WTC11 (cell line): ENCODE measurements around the gene PKN3. TPM values are rescaled to one million over a fixed set of nuclear protein-coding genes. Genes with fewer than 3 reads are reported as not detected.

ENCODE experiments used
- ATAC-seq: fragments of 200-7000 bp; cut with Tn5 transposase; 2 replicates; pipeline ENCODE4 v1.10.0; 2021; ENCODE audit warnings: mild to moderate bottlenecking, moderate library complexity
- CTCF ChIA-PET: fragments of 300-600 bp; sonication (Branson Sonifier 250); formaldehyde crosslinking; loops from one replicate; lab custom pipeline; 2021; ENCODE audit warnings: antibody characterized with exemption; lab: Charles Lee
- POLR2A ChIA-PET: fragments of 350-600 bp; sonication (Branson Sonifier 250); formaldehyde crosslinking; loops from one replicate; lab custom pipeline; 2021; ENCODE audit warnings: antibody characterized with exemption; lab: Charles Lee
- DNase-seq: peaks from one replicate; pipeline ENCODE4 v3.0.0; 2021; ENCODE audit warnings: low spot score
- H3K27ac Mint-ChIP-seq: 2 replicates; pipeline ENCODE4 v1.8.0; 2021; ENCODE audit warnings: mixed read lengths
- H3K27me3 Mint-ChIP-seq: 2 replicates; pipeline ENCODE4 v1.8.0; 2021; ENCODE audit warnings: low read depth, mild to moderate bottlenecking, moderate library complexity, mixed read lengths
- H3K36me3 Mint-ChIP-seq: 2 replicates; pipeline ENCODE4 v1.8.0; 2021; ENCODE audit warnings: mixed read lengths
- H3K4me1 Mint-ChIP-seq: 2 replicates; pipeline ENCODE4 v1.8.0; 2022; ENCODE audit warnings: mixed read lengths
- H3K4me3 Mint-ChIP-seq: 2 replicates; pipeline ENCODE4 v1.8.0; 2021; ENCODE audit warnings: mild to moderate bottlenecking, moderate library complexity, mixed read lengths
- H3K9me3 Mint-ChIP-seq: 2 replicates; pipeline ENCODE4 v1.8.0; 2021; ENCODE audit warnings: mixed read lengths
- EMX1 ChIP-seq: fragments of 250-450 bp; sonication (Bioruptor Pico); IDR thresholded peaks from 2 replicates; pipeline ENCODE4 v1.8.0; 2021; ENCODE audit warnings: mild to moderate bottlenecking
- ETV6 ChIP-seq: sonication (generic); formaldehyde crosslinking; IDR thresholded peaks from 2 replicates; pipeline ENCODE4 v1.8.1; 2022; ENCODE audit warnings: mild to moderate bottlenecking, missing genetic modification reagents
- HMGA2 ChIP-seq: fragments of 250-450 bp; sonication (Bioruptor Pico); IDR thresholded peaks from 2 replicates; pipeline ENCODE4 v1.4.0; 2021; ENCODE audit warnings: mild to moderate bottlenecking, moderate library complexity
- KAT7 ChIP-seq: sonication (generic); formaldehyde crosslinking; IDR thresholded peaks from 2 replicates; pipeline ENCODE4 v1.8.1; 2023; ENCODE audit warnings: missing genetic modification reagents, mild to moderate bottlenecking, borderline replicate concordance
- NFATC4 ChIP-seq: fragments of 250-450 bp; sonication (Bioruptor Pico); IDR thresholded peaks from 2 replicates; pipeline ENCODE4 v1.9.0; 2021; ENCODE audit warnings: mild to moderate bottlenecking
- NR2C2 ChIP-seq: sonication (generic); formaldehyde crosslinking; IDR thresholded peaks from 2 replicates; pipeline ENCODE4 v1.8.0; 2022; ENCODE audit warnings: mild to moderate bottlenecking, missing genetic modification reagents
- OVOL2 ChIP-seq: fragments of 250-450 bp; sonication (Bioruptor Pico); IDR thresholded peaks from 2 replicates; pipeline ENCODE4 v1.9.0; 2021; ENCODE audit warnings: mild to moderate bottlenecking, borderline replicate concordance
- SP1 ChIP-seq: sonication (generic); formaldehyde crosslinking; conservative IDR thresholded peaks from 2 replicates; pipeline ENCODE4 v1.8.1; 2022; ENCODE audit warnings: missing genetic modification reagents
- ZBTB21 ChIP-seq: sonication (generic); formaldehyde crosslinking; IDR thresholded peaks from 2 replicates; pipeline ENCODE4 v1.8.1; 2023; ENCODE audit warnings: mild to moderate bottlenecking, missing genetic modification reagents, borderline replicate concordance
- ZNF232 ChIP-seq: sonication (generic); formaldehyde crosslinking; IDR thresholded peaks from 2 replicates; pipeline ENCODE4 v1.8.0; 2022; ENCODE audit warnings: mild to moderate bottlenecking, missing genetic modification reagents
- ZNF396 ChIP-seq: fragments of 250-450 bp; sonication (Bioruptor Pico); IDR thresholded peaks from 2 replicates; pipeline ENCODE4 v1.8.0; 2021; ENCODE audit warnings: mild to moderate bottlenecking, moderate library complexity, borderline replicate concordance
- ZNF416 ChIP-seq: fragments of 250-450 bp; sonication (Bioruptor Pico); IDR thresholded peaks from 2 replicates; pipeline ENCODE4 v1.9.0; 2021; ENCODE audit warnings: mild to moderate bottlenecking, inconsistent platforms
- total RNA-seq: library from RNA; stranded (reverse); gene quantifications from 3 replicates; pipeline ENCODE4 v1.2.3, GENCODE V29; 2021
- TF ChIP-seq, protein P1 (sequence below): sonication (generic); formaldehyde crosslinking; IDR thresholded peaks from 2 replicates; pipeline ENCODE4 v1.8.1; 2022; ENCODE audit warnings: mild to moderate bottlenecking, missing genetic modification reagents, moderate library complexity, borderline replicate concordance
- TF ChIP-seq, protein P2 (sequence below): fragments of 250-450 bp; sonication (Bioruptor Pico); conservative IDR thresholded peaks from 2 replicates; pipeline ENCODE4 v1.9.0; 2021; ENCODE audit warnings: mild to moderate bottlenecking
- TF ChIP-seq, protein P3 (sequence below): sonication (generic); formaldehyde crosslinking; IDR thresholded peaks from 2 replicates; pipeline ENCODE4 v1.8.0; 2022; ENCODE audit warnings: missing genetic modification reagents
- TF ChIP-seq, protein P4 (sequence below): sonication (generic); formaldehyde crosslinking; IDR thresholded peaks from 2 replicates; pipeline ENCODE4 v1.8.0; 2022; ENCODE audit warnings: mild to moderate bottlenecking, missing genetic modification reagents
- TF ChIP-seq, protein P5 (sequence below): fragments of 250-450 bp; sonication (Bioruptor Pico); IDR thresholded peaks from 2 replicates; pipeline ENCODE4 v1.9.0; 2021; ENCODE audit warnings: moderate library complexity, mild to moderate bottlenecking, inconsistent platforms, borderline replicate concordance
- TF ChIP-seq, protein P6 (sequence below): sonication (generic); formaldehyde crosslinking; IDR thresholded peaks from 2 replicates; pipeline ENCODE4 v1.8.1; 2023; ENCODE audit warnings: mild to moderate bottlenecking, missing genetic modification reagents, moderate library complexity
- TF ChIP-seq, protein P7 (sequence below): sonication (generic); formaldehyde crosslinking; IDR thresholded peaks from 2 replicates; pipeline ENCODE4 v1.8.1; 2023; ENCODE audit warnings: mild to moderate bottlenecking, missing genetic modification reagents, moderate library complexity
- TF ChIP-seq, protein P8 (sequence below): sonication (generic); formaldehyde crosslinking; IDR thresholded peaks from 2 replicates; pipeline ENCODE4 v1.8.1; 2023; ENCODE audit warnings: mild to moderate bottlenecking, missing genetic modification reagents
- TF ChIP-seq, protein P9 (sequence below): sonication (generic); formaldehyde crosslinking; IDR thresholded peaks from 2 replicates; pipeline ENCODE4 v1.8.1; 2022; ENCODE audit warnings: low read depth, mild to moderate bottlenecking, moderate library complexity, missing genetic modification reagents, borderline replicate concordance

The PKN3 gene
- total RNA-seq, 1 experiment from 2014 or later = 24.1 TPM

DNA sequence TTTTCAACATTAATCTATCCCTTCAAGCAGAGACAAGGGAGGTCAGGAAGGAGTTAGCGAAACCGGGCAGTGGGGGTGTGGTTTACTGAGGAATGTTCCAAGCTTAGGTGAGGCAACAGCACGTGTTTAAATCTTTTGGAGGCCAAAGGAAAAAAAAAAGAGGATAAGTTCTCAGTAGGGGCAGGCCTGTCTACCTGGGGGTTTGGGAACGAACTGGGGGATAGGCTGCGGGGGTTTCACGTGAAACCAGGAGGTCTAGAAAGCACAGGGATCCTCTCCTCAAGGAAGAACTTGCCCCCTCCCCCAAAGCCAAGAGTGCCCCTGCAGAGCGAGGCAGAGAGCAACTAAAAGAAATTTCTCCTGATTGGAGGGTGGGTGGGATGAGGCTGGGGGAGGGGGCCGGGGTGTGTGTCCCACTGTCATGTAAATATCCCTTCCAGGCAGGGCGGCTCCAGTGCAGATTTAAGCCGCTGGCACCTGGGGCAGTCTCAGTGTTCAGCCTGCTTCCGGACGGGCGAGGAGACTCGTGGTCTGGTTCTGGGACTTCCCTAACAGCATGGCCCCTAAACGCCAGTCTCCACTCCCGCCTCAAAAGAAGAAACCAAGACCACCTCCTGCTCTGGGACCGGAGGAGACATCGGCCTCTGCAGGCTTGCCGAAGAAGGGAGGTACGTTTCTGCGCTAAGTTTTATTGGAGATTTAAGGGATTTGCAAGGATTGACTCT lies 18.8 kb upstream of the PKN3 start (continued):
- TF ChIP-seq EMX1 (0 out of 2 replicates have a peak, but pooled peaks have one; percentile 39), OVOL2 (CRISPR knock-in tag) (no peak), ZNF232 (no peak), ETV6 (no peak; the same call in 1 of the 2 replicates), NFATC4 (CRISPR knock-in tag) (peak; percentile 32; the same call in 1 of the 2 replicates), KAT7 (CRISPR knock-in tag) (no peak), ZNF396 (CRISPR knock-in tag) (no peak), NR2C2 (CRISPR knock-in tag) (no peak), ZBTB21 (CRISPR knock-in tag) (no peak), ZNF416 (CRISPR knock-in tag) (no peak)
- TF ChIP-seq, protein P1, sequence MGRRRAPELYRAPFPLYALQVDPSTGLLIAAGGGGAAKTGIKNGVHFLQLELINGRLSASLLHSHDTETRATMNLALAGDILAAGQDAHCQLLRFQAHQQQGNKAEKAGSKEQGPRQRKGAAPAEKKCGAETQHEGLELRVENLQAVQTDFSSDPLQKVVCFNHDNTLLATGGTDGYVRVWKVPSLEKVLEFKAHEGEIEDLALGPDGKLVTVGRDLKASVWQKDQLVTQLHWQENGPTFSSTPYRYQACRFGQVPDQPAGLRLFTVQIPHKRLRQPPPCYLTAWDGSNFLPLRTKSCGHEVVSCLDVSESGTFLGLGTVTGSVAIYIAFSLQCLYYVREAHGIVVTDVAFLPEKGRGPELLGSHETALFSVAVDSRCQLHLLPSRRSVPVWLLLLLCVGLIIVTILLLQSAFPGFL (CRISPR knock-in tag) = no peak
- TF ChIP-seq, protein P2, sequence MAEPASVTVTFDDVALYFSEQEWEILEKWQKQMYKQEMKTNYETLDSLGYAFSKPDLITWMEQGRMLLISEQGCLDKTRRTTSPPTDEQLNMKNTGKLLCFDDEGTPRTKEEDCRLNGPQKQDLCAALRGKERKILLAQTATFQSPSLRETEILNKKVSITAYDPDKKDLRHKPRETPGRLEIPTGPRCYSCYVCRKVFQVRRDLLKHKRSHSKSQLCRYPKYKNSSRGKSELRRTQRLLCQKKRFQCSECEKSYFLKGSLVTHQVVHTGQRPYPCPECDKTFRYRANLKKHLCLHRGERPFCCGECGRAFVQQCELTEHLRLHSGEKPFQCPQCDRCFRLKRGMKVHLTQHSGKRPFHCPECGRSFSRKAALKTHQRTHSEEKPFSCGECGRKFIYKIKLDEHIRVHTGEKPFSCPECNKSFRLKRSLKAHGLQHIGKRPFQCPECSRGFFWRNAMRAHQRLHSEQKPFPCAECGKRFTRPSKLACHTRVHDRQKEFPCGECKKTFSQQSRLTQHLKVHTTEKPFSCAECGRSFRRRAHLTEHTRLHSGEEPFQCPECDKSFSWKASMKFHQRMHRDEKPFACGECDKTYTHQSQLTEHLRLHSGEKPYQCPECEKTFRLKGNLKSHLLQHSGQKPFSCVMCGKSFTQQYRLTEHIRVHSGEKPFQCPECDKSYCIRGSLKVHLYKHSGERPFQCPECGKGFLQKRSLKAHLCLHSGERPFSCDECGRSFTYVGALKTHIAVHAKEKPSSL (CRISPR knock-in tag) = no peak
- TF ChIP-seq, protein P3, sequence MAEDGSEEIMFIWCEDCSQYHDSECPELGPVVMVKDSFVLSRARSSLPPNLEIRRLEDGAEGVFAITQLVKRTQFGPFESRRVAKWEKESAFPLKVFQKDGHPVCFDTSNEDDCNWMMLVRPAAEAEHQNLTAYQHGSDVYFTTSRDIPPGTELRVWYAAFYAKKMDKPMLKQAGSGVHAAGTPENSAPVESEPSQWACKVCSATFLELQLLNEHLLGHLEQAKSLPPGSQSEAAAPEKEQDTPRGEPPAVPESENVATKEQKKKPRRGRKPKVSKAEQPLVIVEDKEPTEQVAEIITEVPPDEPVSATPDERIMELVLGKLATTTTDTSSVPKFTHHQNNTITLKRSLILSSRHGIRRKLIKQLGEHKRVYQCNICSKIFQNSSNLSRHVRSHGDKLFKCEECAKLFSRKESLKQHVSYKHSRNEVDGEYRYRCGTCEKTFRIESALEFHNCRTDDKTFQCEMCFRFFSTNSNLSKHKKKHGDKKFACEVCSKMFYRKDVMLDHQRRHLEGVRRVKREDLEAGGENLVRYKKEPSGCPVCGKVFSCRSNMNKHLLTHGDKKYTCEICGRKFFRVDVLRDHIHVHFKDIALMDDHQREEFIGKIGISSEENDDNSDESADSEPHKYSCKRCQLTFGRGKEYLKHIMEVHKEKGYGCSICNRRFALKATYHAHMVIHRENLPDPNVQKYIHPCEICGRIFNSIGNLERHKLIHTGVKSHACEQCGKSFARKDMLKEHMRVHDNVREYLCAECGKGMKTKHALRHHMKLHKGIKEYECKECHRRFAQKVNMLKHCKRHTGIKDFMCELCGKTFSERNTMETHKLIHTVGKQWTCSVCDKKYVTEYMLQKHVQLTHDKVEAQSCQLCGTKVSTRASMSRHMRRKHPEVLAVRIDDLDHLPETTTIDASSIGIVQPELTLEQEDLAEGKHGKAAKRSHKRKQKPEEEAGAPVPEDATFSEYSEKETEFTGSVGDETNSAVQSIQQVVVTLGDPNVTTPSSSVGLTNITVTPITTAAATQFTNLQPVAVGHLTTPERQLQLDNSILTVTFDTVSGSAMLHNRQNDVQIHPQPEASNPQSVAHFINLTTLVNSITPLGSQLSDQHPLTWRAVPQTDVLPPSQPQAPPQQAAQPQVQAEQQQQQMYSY (CRISPR knock-in tag) = no peak
- TF ChIP-seq, protein P4, sequence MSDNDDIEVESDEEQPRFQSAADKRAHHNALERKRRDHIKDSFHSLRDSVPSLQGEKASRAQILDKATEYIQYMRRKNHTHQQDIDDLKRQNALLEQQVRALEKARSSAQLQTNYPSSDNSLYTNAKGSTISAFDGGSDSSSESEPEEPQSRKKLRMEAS (CRISPR knock-in tag) = peak; percentile 62
- TF ChIP-seq, protein P5, sequence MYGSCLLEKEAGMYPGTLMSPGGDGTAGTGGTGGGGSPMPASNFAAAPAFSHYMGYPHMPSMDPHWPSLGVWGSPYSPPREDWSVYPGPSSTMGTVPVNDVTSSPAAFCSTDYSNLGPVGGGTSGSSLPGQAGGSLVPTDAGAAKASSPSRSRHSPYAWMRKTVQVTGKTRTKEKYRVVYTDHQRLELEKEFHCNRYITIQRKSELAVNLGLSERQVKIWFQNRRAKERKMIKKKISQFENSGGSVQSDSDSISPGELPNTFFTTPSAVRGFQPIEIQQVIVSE (CRISPR knock-in tag) = no peak
- TF ChIP-seq, all 79 proteins: peak for 21

DNA sequence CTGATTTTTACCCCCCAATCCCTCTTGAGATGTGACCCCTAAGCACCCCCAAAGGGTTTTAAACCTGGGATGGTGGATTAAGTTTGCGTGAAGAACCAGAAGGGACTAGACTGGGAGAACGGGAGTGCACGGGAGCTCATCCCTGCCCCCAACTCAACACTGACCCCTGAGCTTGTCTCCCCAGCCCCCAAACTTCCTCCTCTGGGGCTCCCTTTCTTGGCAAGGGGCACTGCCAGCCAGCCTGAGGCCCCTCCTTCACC lies 18.3 kb upstream of the PKN3 start:
- Mint-ChIP-seq H3K4me1 (peaks cover 44% of the 10 kb centered on the region), H3K4me3 (peak overlapping the region; percentile 96), H3K9me3 (peaks cover 8% of the 10 kb centered on the region), H3K27ac (peak overlapping the region; percentile 97), H3K27me3 (no peaks in the 10 kb centered on the region; the same call in 1 of the 2 replicates), H3K36me3 (peaks cover 25% of the 10 kb centered on the region)
- DNase-seq (no peak), ATAC-seq (no peak)
- ChIA-PET CTCF (interaction anchor here (0.8 to 3.4 kb wide), 5 partner anchors 18 to 264 kb away, joined by 3 to 19 read pairs (median 7); partner anchors contain the start of genes CERCAM, ENDOG and PKN3), POLR2A (interaction anchor here (0.8 to 1.7 kb wide), 5 partner anchors 14 to 48 kb away, joined by 3 to 7 read pairs (median 4); partner anchors contain the start of genes PKN3 and ZDHHC12)
- TF ChIP-seq, protein P6, sequence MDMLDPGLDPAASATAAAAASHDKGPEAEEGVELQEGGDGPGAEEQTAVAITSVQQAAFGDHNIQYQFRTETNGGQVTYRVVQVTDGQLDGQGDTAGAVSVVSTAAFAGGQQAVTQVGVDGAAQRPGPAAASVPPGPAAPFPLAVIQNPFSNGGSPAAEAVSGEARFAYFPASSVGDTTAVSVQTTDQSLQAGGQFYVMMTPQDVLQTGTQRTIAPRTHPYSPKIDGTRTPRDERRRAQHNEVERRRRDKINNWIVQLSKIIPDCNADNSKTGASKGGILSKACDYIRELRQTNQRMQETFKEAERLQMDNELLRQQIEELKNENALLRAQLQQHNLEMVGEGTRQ = no peak
- no peak for TF ChIP-seq SP1
- TF ChIP-seq, protein P7, sequence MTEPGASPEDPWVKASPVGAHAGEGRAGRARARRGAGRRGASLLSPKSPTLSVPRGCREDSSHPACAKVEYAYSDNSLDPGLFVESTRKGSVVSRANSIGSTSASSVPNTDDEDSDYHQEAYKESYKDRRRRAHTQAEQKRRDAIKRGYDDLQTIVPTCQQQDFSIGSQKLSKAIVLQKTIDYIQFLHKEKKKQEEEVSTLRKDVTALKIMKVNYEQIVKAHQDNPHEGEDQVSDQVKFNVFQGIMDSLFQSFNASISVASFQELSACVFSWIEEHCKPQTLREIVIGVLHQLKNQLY = no peak
- TF ChIP-seq, protein P1 (CRISPR knock-in tag) = no peak
- TF ChIP-seq, protein P8, sequence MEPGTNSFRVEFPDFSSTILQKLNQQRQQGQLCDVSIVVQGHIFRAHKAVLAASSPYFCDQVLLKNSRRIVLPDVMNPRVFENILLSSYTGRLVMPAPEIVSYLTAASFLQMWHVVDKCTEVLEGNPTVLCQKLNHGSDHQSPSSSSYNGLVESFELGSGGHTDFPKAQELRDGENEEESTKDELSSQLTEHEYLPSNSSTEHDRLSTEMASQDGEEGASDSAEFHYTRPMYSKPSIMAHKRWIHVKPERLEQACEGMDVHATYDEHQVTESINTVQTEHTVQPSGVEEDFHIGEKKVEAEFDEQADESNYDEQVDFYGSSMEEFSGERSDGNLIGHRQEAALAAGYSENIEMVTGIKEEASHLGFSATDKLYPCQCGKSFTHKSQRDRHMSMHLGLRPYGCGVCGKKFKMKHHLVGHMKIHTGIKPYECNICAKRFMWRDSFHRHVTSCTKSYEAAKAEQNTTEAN = 0 out of 2 replicates have a peak, but pooled peaks have one; percentile 71
- TF ChIP-seq, protein P9, sequence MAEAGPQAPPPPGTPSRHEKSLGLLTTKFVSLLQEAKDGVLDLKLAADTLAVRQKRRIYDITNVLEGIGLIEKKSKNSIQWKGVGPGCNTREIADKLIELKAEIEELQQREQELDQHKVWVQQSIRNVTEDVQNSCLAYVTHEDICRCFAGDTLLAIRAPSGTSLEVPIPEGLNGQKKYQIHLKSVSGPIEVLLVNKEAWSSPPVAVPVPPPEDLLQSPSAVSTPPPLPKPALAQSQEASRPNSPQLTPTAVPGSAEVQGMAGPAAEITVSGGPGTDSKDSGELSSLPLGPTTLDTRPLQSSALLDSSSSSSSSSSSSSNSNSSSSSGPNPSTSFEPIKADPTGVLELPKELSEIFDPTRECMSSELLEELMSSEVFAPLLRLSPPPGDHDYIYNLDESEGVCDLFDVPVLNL = no peak
- TF ChIP-seq, protein P4 (CRISPR knock-in tag) = no peak
- TF ChIP-seq HMGA2 (CRISPR knock-in tag) = no peak
